HG03045 (cell line): ENCODE results near the gene ANP32D.
"Not testable (repeated sequence)": the region's sequence is repeated elsewhere in the genome, so short reads cannot be mapped to it uniquely, and the experiment has no call there.

ENCODE experiments used
- ATAC-seq: cut with Tn5 transposase; IDR thresholded peaks from one replicate; pipeline ENCODE4 v1.9.1; 2021; ENCODE audit warnings: mild to moderate bottlenecking, moderate library complexity; ENCODE audit not compliant: unreplicated experiment

Gene ANP32D

DNA sequence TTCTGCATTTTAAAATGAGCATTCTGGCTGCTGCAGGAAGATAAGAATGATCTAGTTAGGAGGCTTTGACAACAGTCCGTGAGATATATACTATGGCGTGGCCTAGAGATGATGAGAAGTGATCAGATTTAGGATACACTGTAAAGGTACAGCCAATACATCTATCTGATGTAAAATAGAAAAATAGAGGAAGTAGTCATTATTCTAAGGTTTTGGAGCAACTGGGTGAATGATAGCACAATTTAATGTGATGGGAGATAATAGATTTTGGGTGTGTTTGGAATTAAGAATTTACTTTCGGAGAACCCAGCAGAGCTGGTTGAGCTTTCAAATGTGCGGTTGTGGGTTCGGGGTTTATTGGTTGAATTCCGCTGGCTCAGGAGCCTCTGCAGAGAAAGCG lies at the start of gene ANP32D:
Gene ANP32D, plus strand, starts transcription at position 301 of the 400 bp plus-strand sequence. CDS start 106 bp downstream, outside the sequence.
- no peak for ATAC-seq

GRCh38 chr12:48423171-48423570 lies 49.2 kb upstream of the ANP32D start:
- ATAC-seq, result no peak

- ATAC-seq, result no peak
Observed at GRCh38 chr12:48424644-48425043, 47.7 kb upstream of the ANP32D start.

GRCh38 chr12:48434016-48434415 lies 38.3 kb upstream of the ANP32D start:
- not testable (repeated sequence) for ATAC-seq

DNA sequence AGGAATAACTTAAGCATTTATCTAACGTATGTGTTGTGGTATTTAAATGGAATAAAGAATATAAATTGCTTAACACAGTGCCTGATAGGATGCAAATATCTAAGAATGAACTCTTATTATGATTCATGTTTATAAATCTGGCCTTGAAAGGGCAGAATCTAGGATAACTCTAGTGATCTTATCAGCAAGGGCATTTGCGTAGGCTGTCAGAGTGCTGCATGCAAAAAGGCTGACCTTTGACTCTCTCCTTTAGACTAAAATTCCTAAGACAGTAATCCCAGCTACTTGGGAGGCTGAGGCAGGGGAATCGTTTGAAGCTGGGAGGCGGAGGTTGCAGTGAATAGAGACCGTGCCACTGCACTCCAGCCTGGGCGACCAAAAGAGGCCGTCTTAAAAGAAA lies 31.3 kb upstream of the ANP32D start:
- no peak for ATAC-seq

DNA sequence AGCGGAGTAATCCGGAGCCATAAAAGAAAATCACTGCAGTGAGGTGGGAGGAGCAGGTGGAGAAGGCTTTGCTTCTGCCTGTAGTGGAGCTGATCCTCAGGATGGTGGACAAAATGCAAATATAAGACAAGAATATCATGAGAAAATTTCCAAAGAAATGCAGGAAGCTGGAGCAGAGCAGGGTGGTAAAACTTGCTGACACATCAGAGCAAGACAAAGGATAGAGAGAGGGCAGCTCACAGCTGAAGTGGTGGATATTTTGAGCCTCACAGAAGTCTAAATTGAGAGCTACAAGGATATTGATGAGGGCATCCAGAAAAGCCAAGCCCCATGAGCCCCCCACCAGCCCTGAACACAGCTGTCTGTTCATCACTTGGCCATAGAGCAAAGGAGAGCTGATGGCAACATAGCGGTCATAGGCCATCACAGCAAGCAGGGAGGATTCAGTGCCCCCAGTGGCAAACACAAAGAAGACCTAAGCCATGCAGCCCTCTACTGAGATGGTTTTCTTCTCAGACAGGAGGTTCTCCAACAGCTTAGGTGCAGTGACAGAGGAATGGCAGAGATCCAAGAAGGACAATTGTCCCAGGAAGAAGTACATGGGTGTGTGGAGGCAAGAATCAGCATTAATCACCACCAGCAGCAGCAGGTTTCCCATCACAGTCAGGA lies 30.0 kb upstream of the ANP32D start:
- no peak for ATAC-seq

GRCh38 chr12:48445538-48445937 lies 26.8 kb upstream of the ANP32D start:
- no peak for ATAC-seq

- ATAC-seq, result no peak
Observed at GRCh38 chr12:48446161-48446776, 26.1 kb upstream of the ANP32D start.

DNA sequence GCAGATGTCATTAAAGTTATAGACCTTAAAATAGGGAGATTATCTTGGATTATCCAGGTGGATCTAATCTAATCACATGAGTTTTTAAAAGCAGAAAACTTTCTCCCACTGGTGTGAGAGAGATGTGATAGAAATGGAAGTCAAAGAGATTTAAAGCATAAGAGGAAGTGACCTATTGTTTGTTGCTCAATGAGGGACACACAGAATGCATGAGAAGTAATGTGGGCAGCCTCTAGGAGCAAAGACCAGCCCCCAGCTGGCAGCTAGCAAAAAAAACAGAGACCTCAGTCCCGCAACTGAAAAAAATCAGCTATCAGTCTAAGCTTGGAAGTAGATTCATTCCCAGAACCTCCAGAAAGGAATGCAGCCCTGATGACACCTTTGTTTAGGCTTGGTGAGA lies 24.6 kb upstream of the ANP32D start:
- no peak for ATAC-seq

DNA sequence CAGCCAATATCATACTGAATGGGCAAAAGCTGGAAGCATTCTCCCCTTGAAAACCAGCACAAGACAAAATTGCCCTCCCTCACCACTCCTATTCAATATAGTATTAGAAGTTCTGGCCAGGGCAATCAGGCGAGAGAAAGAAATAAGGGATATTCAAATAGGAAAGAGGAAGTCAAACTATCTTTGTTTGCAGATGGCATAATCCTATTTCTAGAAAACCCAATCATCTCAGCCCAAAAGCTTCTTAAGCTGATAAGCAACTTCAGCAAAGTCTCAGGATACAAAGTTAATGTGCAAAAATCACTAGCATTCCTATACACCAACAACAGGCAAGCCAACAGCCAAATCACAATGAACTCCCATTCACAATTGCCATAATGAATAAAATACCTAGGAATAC lies 21.0 kb upstream of the ANP32D start:
- ATAC-seq, result no peak

GRCh38 chr12:48452961-48453360 lies 19.4 kb upstream of the ANP32D start:
- not testable (repeated sequence) for ATAC-seq

DNA sequence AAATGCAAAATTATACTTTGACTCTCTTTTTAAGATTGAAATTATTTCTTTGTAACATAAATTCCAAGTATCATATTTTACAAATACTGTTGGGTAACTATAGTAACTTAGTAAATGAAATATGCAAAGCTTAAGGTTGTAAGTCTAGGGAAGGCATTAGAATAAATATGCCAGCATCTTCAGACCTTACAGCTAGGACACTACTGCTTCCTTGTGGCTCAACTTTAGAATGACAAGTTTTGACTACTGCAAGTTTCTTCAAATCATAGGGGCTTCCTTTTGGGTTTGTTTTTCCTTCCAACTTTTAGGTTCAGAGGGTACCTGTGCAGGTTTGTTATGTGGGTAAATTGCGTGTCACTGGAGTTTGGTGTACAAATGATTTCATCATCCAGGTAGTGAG lies 17.7 kb upstream of the ANP32D start:
- ATAC-seq, result no peak

DNA sequence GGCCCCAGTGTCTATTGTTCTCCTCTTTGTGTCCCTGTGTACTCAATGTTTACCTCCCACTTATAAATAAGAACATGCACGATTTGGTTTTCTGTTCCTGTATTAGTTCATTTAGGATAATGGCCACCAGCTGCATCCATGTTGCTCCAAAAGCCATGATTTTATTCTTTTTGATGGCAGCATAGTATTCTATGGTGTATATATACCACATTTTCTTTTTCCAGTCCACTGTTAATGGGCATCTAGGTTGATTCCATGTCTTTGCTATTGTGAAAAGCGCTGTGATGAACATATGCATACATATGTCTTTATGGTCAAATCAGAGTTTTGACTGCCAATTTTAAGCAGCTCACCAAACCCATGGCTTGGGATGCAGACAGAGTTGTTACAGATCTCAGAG lies 17.2 kb upstream of the ANP32D start:
- ATAC-seq, result no peak

- ATAC-seq, result no peak
Observed at GRCh38 chr12:48459259-48459658, 13.1 kb upstream of the ANP32D start.

- not testable (repeated sequence) for ATAC-seq
Observed at GRCh38 chr12:48469027-48469426, 3.3 kb upstream of the ANP32D start.

GRCh38 chr12:48473061-48473460 lies 702 bp downstream of the ANP32D start:
- ATAC-seq, result no peak

DNA sequence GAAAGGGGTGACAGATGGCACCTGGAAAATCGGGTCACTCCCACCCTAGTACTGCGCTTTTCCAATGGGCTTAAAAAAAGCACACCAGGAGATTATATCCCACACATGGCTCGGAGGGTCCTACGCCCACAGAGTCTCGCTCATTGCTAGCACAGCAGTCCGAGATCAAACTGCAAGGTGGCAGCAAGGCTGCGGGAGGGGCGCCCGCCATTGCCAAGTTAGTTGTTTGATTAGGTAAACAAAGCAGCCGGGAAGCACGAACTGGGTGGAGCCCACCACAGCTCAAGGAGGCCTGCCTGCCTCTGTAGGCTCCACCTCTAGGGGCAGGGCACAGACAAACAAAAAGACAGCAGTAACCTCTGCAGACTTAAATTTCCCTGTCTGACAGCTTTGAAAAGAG lies 2.1 kb downstream of the ANP32D start:
- ATAC-seq, result not testable (repeated sequence)

GRCh38 chr12:48482198-48482597 lies 9.8 kb downstream of the ANP32D start, which contains the start of gene C12orf54:
Gene C12orf54 (plus strand): TSS chr12:48482498. CDS start chr12:48483297, 799 bp downstream.
- no peak for ATAC-seq

- ATAC-seq, result no peak
Observed at GRCh38 chr12:48482930-48483329, 10.6 kb downstream of the ANP32D start.

- ATAC-seq, result no peak
Observed at GRCh38 chr12:48486261-48486660, 13.9 kb downstream of the ANP32D start.

- no peak for ATAC-seq
Observed at GRCh38 chr12:48486679-48487078, 14.3 kb downstream of the ANP32D start.

- no peak for ATAC-seq
Observed at GRCh38 chr12:48489012-48489411, 16.7 kb downstream of the ANP32D start.

DNA sequence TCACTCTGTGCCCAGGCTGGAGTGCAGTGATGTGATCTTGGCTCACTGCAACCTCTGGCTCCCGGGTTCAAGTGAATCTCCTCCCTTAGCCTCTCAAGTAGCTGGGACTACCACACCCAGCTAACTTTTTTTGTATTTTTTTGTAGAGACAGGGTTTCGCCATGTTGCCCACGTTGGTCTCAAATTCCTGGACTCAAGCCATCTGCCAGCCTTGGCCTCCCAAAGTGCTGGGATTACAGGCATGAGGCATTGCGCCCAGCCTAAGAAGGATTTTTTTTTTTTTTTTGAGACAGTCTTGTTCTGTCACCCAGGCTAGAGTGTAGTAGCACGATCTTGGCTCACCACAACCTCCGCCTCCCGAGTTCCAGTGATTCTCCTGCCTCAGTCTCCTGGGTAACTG lies 17.1 kb downstream of the ANP32D start:
- not testable (repeated sequence) for ATAC-seq
